ENCODE data around the gene CDH4.

- TF ChIP-seq MYC (IDR thresholded peaks at IDR 0.05; ENCODE audit: low read depth, low read length) (no peak), POLR2A (IDR thresholded peaks at IDR 0.05; ENCODE audit: low read depth, low read length) (no peak), GATA2 (IDR thresholded peaks at IDR 0.05; ENCODE audit: insufficient read depth, insufficient read length, low read depth, low read length) (no peak)
- TF ChIP-seq, protein P1, sequence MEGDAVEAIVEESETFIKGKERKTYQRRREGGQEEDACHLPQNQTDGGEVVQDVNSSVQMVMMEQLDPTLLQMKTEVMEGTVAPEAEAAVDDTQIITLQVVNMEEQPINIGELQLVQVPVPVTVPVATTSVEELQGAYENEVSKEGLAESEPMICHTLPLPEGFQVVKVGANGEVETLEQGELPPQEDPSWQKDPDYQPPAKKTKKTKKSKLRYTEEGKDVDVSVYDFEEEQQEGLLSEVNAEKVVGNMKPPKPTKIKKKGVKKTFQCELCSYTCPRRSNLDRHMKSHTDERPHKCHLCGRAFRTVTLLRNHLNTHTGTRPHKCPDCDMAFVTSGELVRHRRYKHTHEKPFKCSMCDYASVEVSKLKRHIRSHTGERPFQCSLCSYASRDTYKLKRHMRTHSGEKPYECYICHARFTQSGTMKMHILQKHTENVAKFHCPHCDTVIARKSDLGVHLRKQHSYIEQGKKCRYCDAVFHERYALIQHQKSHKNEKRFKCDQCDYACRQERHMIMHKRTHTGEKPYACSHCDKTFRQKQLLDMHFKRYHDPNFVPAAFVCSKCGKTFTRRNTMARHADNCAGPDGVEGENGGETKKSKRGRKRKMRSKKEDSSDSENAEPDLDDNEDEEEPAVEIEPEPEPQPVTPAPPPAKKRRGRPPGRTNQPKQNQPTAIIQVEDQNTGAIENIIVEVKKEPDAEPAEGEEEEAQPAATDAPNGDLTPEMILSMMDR (IDR thresholded peaks at IDR 0.05; ENCODE audit: extremely low read depth in 1 of 2, insufficient read depth in 1 of 2, low read depth in 1 of 2, low read length in 2 of 2) = peak; percentile 63 to 86
Measured at GRCh38 chr20:61896058-61896961, 644.2 kb downstream of the CDH4 start.

All from endothelial cell of umbilical vein (primary cell).